ENCODE measurements around the gene NCS1. TPM values are rescaled to one million over a fixed set of nuclear protein-coding genes. Genes with fewer than 3 reads are reported as not detected.

NCS1 gene
- total RNA-seq, 1 donor from 2014 or later, result 32.8 TPM

DNA sequence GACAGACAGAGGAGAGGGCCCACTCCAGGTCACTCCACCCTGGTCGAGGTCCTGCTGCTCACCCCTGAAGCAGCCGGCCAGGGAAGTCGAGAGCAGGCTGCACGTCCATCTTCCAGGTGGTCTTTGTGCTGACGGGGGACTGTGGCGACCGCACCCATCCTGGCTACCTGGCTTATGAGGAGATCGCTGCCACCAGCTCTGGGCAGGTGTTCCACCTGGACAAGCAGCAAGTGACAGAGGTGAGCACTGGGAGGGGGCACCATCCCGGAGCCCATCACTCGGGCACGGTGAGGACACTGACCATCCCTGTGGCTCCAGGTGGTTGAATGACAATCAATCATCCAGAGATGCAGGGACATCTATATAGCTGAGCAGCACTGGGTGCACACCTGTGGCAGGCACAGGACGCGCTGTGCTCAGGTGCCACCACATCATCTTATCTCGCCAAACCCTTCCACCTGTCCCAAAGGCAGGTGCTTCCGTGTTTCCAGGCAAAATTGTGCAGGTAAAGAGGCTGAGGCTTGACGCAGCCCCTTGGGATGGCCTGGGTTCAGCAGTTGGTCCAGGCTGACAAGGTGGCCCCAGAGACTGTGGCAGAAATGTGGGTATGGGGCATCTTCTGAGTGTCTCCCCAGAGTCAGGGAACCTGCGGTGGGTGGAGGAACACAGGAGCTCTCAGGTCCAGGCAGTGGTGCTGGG lies 114.0 kb downstream of the NCS1 start:
- H3K4me3 Mint-ChIP-seq, result no peak overlapping the region
- TF ChIP-seq, protein P1, sequence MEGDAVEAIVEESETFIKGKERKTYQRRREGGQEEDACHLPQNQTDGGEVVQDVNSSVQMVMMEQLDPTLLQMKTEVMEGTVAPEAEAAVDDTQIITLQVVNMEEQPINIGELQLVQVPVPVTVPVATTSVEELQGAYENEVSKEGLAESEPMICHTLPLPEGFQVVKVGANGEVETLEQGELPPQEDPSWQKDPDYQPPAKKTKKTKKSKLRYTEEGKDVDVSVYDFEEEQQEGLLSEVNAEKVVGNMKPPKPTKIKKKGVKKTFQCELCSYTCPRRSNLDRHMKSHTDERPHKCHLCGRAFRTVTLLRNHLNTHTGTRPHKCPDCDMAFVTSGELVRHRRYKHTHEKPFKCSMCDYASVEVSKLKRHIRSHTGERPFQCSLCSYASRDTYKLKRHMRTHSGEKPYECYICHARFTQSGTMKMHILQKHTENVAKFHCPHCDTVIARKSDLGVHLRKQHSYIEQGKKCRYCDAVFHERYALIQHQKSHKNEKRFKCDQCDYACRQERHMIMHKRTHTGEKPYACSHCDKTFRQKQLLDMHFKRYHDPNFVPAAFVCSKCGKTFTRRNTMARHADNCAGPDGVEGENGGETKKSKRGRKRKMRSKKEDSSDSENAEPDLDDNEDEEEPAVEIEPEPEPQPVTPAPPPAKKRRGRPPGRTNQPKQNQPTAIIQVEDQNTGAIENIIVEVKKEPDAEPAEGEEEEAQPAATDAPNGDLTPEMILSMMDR (conservative IDR thresholded peaks at IDR 0.05), result no peak
- peaks cover 24% of the 10 kb centered on the region for H3K4me1 Mint-ChIP-seq (ENCODE audit: unreplicated experiment)
- H3K27me3 Mint-ChIP-seq, result peaks cover 42% of the 10 kb centered on the region
- H3K9me3 Mint-ChIP-seq, result no peaks in the 10 kb centered on the region
- no peak for DNase-seq (ENCODE audit: extremely low spot score, unreplicated experiment)
- no peak overlapping the region for H3K27ac Mint-ChIP-seq
- no peaks in the 10 kb centered on the region for H3K36me3 Mint-ChIP-seq

Other genes starting within 250 kb of the NCS1 start
- gene FNBP1, start 129.2 kb upstream of the NCS1 start, total RNA-seq (ENCODE audit: low replicate concordance), result 38.6 and 54.1 TPM in 2 replicates
- gene GPR107, start 118.5 kb upstream of the NCS1 start, total RNA-seq (ENCODE audit: low replicate concordance), result 43.6 and 51.6 TPM in 2 replicates
- 0.12 and 0.86 TPM in 2 replicates for gene HMCN2, start 93.4 kb downstream of the NCS1 start, total RNA-seq (ENCODE audit: low replicate concordance)